ENCODE measurements around the gene C1QTNF12. TPM values are rescaled to one million over a fixed set of nuclear protein-coding genes. Genes with fewer than 3 reads are reported as not detected.

C1QTNF12 gene
- polyA plus RNA-seq, 1 of the 3 experiments (the other 2 are of a cell fraction), result 0.59 TPM

- no peak for TF ChIP-seq ZBTB33 (IDR thresholded peaks at IDR 0.05; ENCODE audit: borderline replicate concordance, low read depth)
- TF ChIP-seq GATA2 (CRISPR knock-in tag; IDR thresholded peaks at IDR 0.05), result no peak
- no peak for TF ChIP-seq NRF1 (IDR thresholded peaks at IDR 0.05; ENCODE audit: low read depth, low read length)
- no peak for TF ChIP-seq RCOR1 (IDR thresholded peaks at IDR 0.05; ENCODE audit: low read length)
- no peak for TF ChIP-seq GABPA (IDR thresholded peaks at IDR 0.05; ENCODE audit: low read depth)
- no peak for TF ChIP-seq SMC3 (IDR thresholded peaks at IDR 0.05; ENCODE audit: low read depth, low read length)
- TF ChIP-seq CTCF (IDR thresholded peaks at IDR 0.05), result no peak
- TF ChIP-seq REST (IDR thresholded peaks at IDR 0.05; ENCODE audit: low read depth, low read length), result no peak
- TF ChIP-seq ELF1 (IDR thresholded peaks at IDR 0.05), result no peak
- TF ChIP-seq TEAD4 (IDR thresholded peaks at IDR 0.05; ENCODE audit: borderline replicate concordance, insufficient read depth), result no peak
These were observed 8.1 kb upstream of the C1QTNF12 start (continued) for GRCh38 chr1:1254667-1254998.

GRCh38 chr1:1253972-1254666 lies 7.6 kb upstream of the C1QTNF12 start:
- Histone ChIP-seq H3K4me1 (ENCODE audit: control insufficient read depth in 1 of 2, insufficient read depth in 2 of 2, low read depth in 1 of 2, low read length in 1 of 2) (no peaks in the 10 kb centered on the region; a peak in 1 of 4 replicates), H3K36me3 (replicated peaks in 1 of 2; ENCODE audit: control insufficient read depth in 1 of 2, insufficient read depth in 2 of 2, low read length in 1 of 2) (peaks cover 0 to 39% of the 10 kb centered on the region in 2 experiments), H3K27ac (ENCODE audit: low read depth in 2 of 2, low read length in 1 of 2) (no peak overlapping the region), H3K9ac (no peak overlapping the region), H3K4me2 (no peak overlapping the region), H3K27me3 (ENCODE audit: insufficient read depth) (no peaks in the 10 kb centered on the region), H3K9me3 (no peaks in the 10 kb centered on the region), H4K20me1 (ENCODE audit: insufficient read depth) (0 out of 2 replicates have a peak, but pooled peaks cover 11% of the 10 kb centered on the region), H2AFZ (ENCODE audit: low read depth) (no peak overlapping the region), H3K79me2 (ENCODE audit: insufficient read depth) (no peaks in the 10 kb centered on the region), H3F3A (replicated peaks; ENCODE audit: insufficient read depth) (no peaks in the 10 kb centered on the region), H3K9me2 (no peaks in the 10 kb centered on the region), H3K4me3 (ENCODE audit: low read depth in 2 of 2, low read length in 1 of 2) (no peak overlapping the region)
- DNase-seq, result no peak
- ChIA-PET POLR2A (no interaction called here), CTCF (interaction anchor here (1.4 to 2.0 kb wide), 4 partner anchors 38 to 222 kb away, joined by 3 to 11 read pairs (median 5); no protein-coding TSS in a partner anchor)
- TF ChIP-seq FOSL2 (IDR thresholded peaks at IDR 0.05; ENCODE audit: borderline replicate concordance, low read depth) (no peak), MEF2A (IDR thresholded peaks at IDR 0.05; ENCODE audit: borderline replicate concordance, low read depth) (no peak), ELF1 (IDR thresholded peaks at IDR 0.05) (no peak), MAX (IDR thresholded peaks at IDR 0.05; ENCODE audit: low read depth) (no peak), TAF1 (IDR thresholded peaks at IDR 0.05; ENCODE audit: borderline replicate concordance, low read depth, low read length) (no peak), NFIC (IDR thresholded peaks at IDR 0.05; ENCODE audit: borderline replicate concordance) (no peak), MXI1 (IDR thresholded peaks at IDR 0.05; ENCODE audit: low read depth, low read length) (no peak), SMC3 (IDR thresholded peaks at IDR 0.05; ENCODE audit: low read depth, low read length) (no peak), EZH2phosphoT487 (IDR thresholded peaks at IDR 0.05; ENCODE audit: borderline replicate concordance, low read depth) (no peak), NRF1 (IDR thresholded peaks at IDR 0.05; ENCODE audit: low read depth, low read length) (no peak), RFX5 (IDR thresholded peaks at IDR 0.05; ENCODE audit: low read length) (no peak), RAD21 (IDR thresholded peaks at IDR 0.05; ENCODE audit: low read length) (no peak), YY1 (IDR thresholded peaks at IDR 0.05; ENCODE audit: low read depth) (no peak), TCF12 (IDR thresholded peaks at IDR 0.05) (no peak), ZBTB33 (IDR thresholded peaks at IDR 0.05; ENCODE audit: borderline replicate concordance, low read depth) (no peak), RCOR1 (IDR thresholded peaks at IDR 0.05; ENCODE audit: low read length) (no peak)
- WGBS (ENCODE audit: low lambda C conversion rate), result 97% methylated on average over 26 of the region's 50 CpGs

All from SK-N-SH (cell line).